ENCODE results near the gene ASTN2.

ASTN2 gene

GRCh38 chr9:117239428-117239827, 175.4 kb downstream of the ASTN2 start:
- DNase-seq: no peak

GRCh38 chr9:117234103-117234502, 180.8 kb downstream of the ASTN2 start:
- no peak for DNase-seq

GRCh38 chr9:117233016-117233415, 181.8 kb downstream of the ASTN2 start:
- DNase-seq: no peak

- DNase-seq: no peak
These were observed 182.6 kb downstream of the ASTN2 start for GRCh38 chr9:117232281-117232680.

GRCh38 chr9:117231012-117231411, 183.8 kb downstream of the ASTN2 start:
- DNase-seq: no peak

- no peak for DNase-seq
These were observed 190.2 kb downstream of the ASTN2 start for GRCh38 chr9:117224695-117225094.

GRCh38 chr9:117218951-117219350, 195.9 kb downstream of the ASTN2 start:
- DNase-seq: no peak

GRCh38 chr9:117214416-117214815, 200.4 kb downstream of the ASTN2 start:
- no peak for DNase-seq

GRCh38 chr9:117211280-117211679, 203.6 kb downstream of the ASTN2 start:
- DNase-seq: no peak

GRCh38 chr9:117205806-117206205, 209.1 kb downstream of the ASTN2 start:
- no peak for DNase-seq

GRCh38 chr9:117204971-117205370, 209.9 kb downstream of the ASTN2 start:
- no peak for DNase-seq

- DNase-seq: no peak
These were observed 223.2 kb downstream of the ASTN2 start for GRCh38 chr9:117191504-117192261.

- no peak for DNase-seq
These were observed 225.7 kb downstream of the ASTN2 start for GRCh38 chr9:117189121-117189520.

GRCh38 chr9:117188394-117188793, 226.5 kb downstream of the ASTN2 start:
- DNase-seq: no peak

GRCh38 chr9:117187498-117187897, 227.4 kb downstream of the ASTN2 start:
- DNase-seq: no peak

GRCh38 chr9:117184173-117184572, 230.7 kb downstream of the ASTN2 start:
- no peak for DNase-seq

GRCh38 chr9:117182046-117182445, 232.8 kb downstream of the ASTN2 start:
- no peak for DNase-seq

- DNase-seq: no peak
These were observed 233.9 kb downstream of the ASTN2 start for GRCh38 chr9:117180896-117181445.

GRCh38 chr9:117178596-117179375, 236.1 kb downstream of the ASTN2 start:
- no peak for DNase-seq

GRCh38 chr9:117170567-117170966, 244.3 kb downstream of the ASTN2 start:
- no peak for DNase-seq

- no peak for DNase-seq
These were observed 245.7 kb downstream of the ASTN2 start for GRCh38 chr9:117169089-117169621.

GRCh38 chr9:117164512-117164911, 250.3 kb downstream of the ASTN2 start:
- no peak for DNase-seq

- DNase-seq: no peak
These were observed 254.6 kb downstream of the ASTN2 start for GRCh38 chr9:117160254-117160653.

Data from effector CD4-positive, alpha-beta T cell (primary cell).